Spleen (tissue), 11 donors: ENCODE data around the gene SEMA4C. TPM values are rescaled to one million over a fixed set of nuclear protein-coding genes. Genes with fewer than 3 reads are reported as not detected.
A peak's percentile ranks its signal among the peaks of the same experiment; 100 is the strongest.

ENCODE experiments used
- DNase-seq: peaks from one replicate; pipeline ENCODE4 v3.0.0-alpha.2; 2020
- H3K27ac ChIP-seq, 8 donors: fragments of 200-600 bp; sonication (generic) in 7 of 8; 1 replicate in 4 of 8; 2 replicates in 4 of 8; pipeline versions ENCODE4 v1.5.0 to v1.8.0; 2016 to 2021; ENCODE audit warnings: inconsistent platforms in 4 of 8, mild to moderate bottlenecking in 4 of 8, moderate library complexity in 1 of 8
- H3K27me3 ChIP-seq, 7 donors: fragments of 200-600 bp; sonication (generic) in 6 of 7; replicated peaks in 1 of 7; 1 replicate in 4 of 7; 2 replicates in 3 of 7; pipeline versions ENCODE4 v1.5.0 to v1.8.0; 2016 to 2021; ENCODE audit warnings: inconsistent platforms in 3 of 7, mild to moderate bottlenecking in 1 of 7
- H3K36me3 ChIP-seq, 6 donors: fragments of 200-600 bp; sonication (generic) in 5 of 6; 1 replicate in 4 of 6; 2 replicates in 2 of 6; pipeline versions ENCODE4 v1.5.0 to v1.8.0; 2016 to 2021; ENCODE audit warnings: inconsistent platforms in 2 of 6
- H3K4me1 ChIP-seq, 6 donors: fragments of 200-600 bp; sonication (generic) in 5 of 6; 1 replicate in 3 of 6; 2 replicates in 3 of 6; pipeline versions ENCODE4 v1.5.0 to v1.8.0; 2016 to 2021; ENCODE audit warnings: inconsistent platforms in 3 of 6
- H3K4me3 ChIP-seq, 8 donors: fragments of 200-600 bp; sonication (generic) in 7 of 8; 1 replicate in 4 of 8; 2 replicates in 4 of 8; pipeline versions ENCODE4 v1.5.0 to v1.8.0; 2016 to 2021; ENCODE audit warnings: inconsistent platforms in 4 of 8, mild to moderate bottlenecking in 4 of 8, moderate library complexity in 2 of 8
- H3K9me3 ChIP-seq, 8 donors: fragments of 200-600 bp; sonication (generic) in 7 of 8; 1 replicate in 4 of 8; 2 replicates in 4 of 8; pipeline versions ENCODE4 v1.5.0 to v1.8.0; 2016 to 2021; ENCODE audit warnings: inconsistent platforms in 4 of 8
- POLR2A ChIP-seq, 3 donors: fragments of 450-650 bp; IDR thresholded peaks; one replicate each; pipeline ENCODE4 v1.5.1; 2017; ENCODE audit warnings: antibody characterized with exemption in 3 of 3, mild to moderate bottlenecking in 1 of 3
- POLR2AphosphoS5 ChIP-seq, 3 donors: sonication (generic); formaldehyde crosslinking; IDR thresholded peaks; one replicate each; pipeline ENCODE4 v1.5.1; 2017; ENCODE audit warnings: antibody characterized with exemption in 3 of 3
- WGBS, 5 donors: extraction: QIAGEN DNeasy Blood & Tissue Kit in 3 of 5; methylation state at CpG; one replicate each; pipeline versions ENCODE4 v1.1.5 to v1.1.7; 2013 to 2018; 5-methylcytosine and 5-hydroxymethylcytosine counted together
- intact Hi-C: fragments of 100-400 bp; cut with DNase I; formaldehyde crosslinking; loops from one replicate; pipeline ENCODE4 v1.15.0; 2023; ENCODE audit warnings: low total_unique reads
- polyA plus RNA-seq, 3 donors: library from polyadenylated mRNA; stranded (reverse); fragments of 200-250 nt; gene quantifications; one replicate each; pipeline ENCODE4 v1.2.1, GENCODE V29; 2013
- total RNA-seq, 7 donors: library from RNA; depleted of rRNA in 3 of 7; stranded (reverse); fragments of >200 nt in 3 of 7; fragmentation: NEBNext Ultra II Directional in 4 of 7; extraction: Animal tissue kit (Norgen Biotek cat#: 25700) in 4 of 7; gene quantifications; one replicate each; pipeline versions ENCODE4 v1.1.0 to v1.2.1, GENCODE V29; 2016 to 2021
- TF ChIP-seq, protein P1 (sequence below), 11 experiments: fragments of 200-600 bp in 7 of 11; fragments of 450-650 bp in 4 of 11; sonication (generic) in 4 of 11; IDR thresholded peaks in 8 of 11; conservative IDR thresholded peaks in 3 of 11; 1 replicate in 7 of 11; 2 replicates in 4 of 11; pipeline versions ENCODE4 v1.4.0 to v1.8.0; 2016 to 2021; ENCODE audit warnings: antibody characterized with exemption in 11 of 11, inconsistent platforms in 4 of 11, mild to moderate bottlenecking in 1 of 11
- donor health status: healthy with polysubstance abuse.
- donor health status: DM: no; HTN: no; CAD: no; lungs with moderate emphysema.
- donor health status: DM: no; HTN: no; CAD: no.
- donor health status: Bipolar disorder and iron deficiency.
- donor health status: healthy.
- donor health status: DM: no; HTN: no; CAD: no.
- donor health status: DM: yes; HTN: yes; CAD: no.

The SEMA4C gene
- total and polyA plus RNA-seq, 10 donors = 6.1 to 205 (median 68.1) TPM

DNA sequence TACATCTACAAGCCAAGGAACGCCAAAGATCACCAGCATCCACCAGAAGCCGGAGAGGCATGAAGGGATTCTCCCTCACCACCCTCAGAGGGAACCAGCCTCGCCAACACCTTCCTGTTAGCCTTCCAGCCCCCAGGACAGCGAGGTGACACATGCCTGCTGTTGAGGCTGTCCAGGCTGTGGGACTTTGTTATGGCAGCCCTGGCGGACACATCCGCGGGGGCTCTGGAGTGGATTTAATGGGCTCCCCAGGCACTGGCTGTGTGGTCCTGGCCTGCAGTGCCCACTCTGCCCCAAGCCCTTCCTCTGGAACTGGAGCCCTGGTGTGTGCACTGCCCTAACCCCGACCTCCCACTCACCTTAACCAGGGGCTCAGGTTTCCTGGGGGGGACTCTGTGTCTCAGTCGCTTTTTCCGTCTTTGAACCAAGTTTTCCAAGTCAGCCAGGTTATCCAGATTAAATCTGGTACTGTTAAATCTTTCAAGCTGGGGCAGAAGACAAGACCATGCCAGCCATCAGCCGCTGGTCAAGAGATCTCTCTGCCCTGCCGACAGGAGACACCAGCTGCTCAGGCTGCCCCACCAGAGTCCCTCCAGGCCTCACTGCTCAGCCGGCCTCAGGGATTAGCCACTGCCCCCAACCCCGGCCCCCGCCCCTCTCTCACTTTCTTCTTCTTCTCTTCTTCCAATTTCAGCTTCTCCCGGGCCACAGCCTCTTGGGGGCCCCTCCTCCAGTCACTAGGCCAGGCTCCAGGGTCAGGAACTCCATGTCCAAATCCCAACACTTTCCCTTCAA, 28.0 kb downstream of the SEMA4C start:
- no peaks in the 10 kb centered on the region for H3K27me3 ChIP-seq
- H3K36me3 ChIP-seq = peaks cover 0 to 71% (median 10%) of the 10 kb centered on the region in 6 donors
- no peaks in the 10 kb centered on the region for H3K9me3 ChIP-seq
- DNase-seq = no peak
- no peak overlapping the region for H3K4me3 ChIP-seq
- TF ChIP-seq POLR2AphosphoS5 (IDR thresholded peaks at IDR 0.05) = peak in 2 of 3 donors; percentile 29 to 61
- TF ChIP-seq, protein P1, sequence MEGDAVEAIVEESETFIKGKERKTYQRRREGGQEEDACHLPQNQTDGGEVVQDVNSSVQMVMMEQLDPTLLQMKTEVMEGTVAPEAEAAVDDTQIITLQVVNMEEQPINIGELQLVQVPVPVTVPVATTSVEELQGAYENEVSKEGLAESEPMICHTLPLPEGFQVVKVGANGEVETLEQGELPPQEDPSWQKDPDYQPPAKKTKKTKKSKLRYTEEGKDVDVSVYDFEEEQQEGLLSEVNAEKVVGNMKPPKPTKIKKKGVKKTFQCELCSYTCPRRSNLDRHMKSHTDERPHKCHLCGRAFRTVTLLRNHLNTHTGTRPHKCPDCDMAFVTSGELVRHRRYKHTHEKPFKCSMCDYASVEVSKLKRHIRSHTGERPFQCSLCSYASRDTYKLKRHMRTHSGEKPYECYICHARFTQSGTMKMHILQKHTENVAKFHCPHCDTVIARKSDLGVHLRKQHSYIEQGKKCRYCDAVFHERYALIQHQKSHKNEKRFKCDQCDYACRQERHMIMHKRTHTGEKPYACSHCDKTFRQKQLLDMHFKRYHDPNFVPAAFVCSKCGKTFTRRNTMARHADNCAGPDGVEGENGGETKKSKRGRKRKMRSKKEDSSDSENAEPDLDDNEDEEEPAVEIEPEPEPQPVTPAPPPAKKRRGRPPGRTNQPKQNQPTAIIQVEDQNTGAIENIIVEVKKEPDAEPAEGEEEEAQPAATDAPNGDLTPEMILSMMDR (IDR thresholded peaks at IDR 0.05 in 8 of 11, conservative IDR thresholded peaks at IDR 0.05 in 3 of 11) = no peak
- H3K27ac ChIP-seq = no peak overlapping the region
- 89 to 93% (median 90%) methylated on average over 11 to 16 of the region's 16 CpGs for WGBS, 5 donors
- peaks cover 7 to 24% (median 19%) of the 10 kb centered on the region in 6 donors for H3K4me1 ChIP-seq
- intact Hi-C loops = no loop called here

GRCh38 chr2:96839875-96840850, 29.7 kb downstream of the SEMA4C start:
- Histone ChIP-seq H3K9me3 (no peaks in the 10 kb centered on the region), H3K4me1 (peaks cover 7 to 24% (median 19%) of the 10 kb centered on the region in 6 donors), H3K4me3 (peak overlapping the region in 4 of 8 donors; percentile 26 to 66 (median 33)), H3K27me3 (no peaks in the 10 kb centered on the region), H3K36me3 (peaks cover 0 to 64% (median 3%) of the 10 kb centered on the region in 6 donors), H3K27ac (peak overlapping the region in 5 of 8 donors; percentile 33 to 74 (median 52))
- intact Hi-C loops = no loop called here
- peak in 2 of 3 donors; percentile 7 to 53 for TF ChIP-seq POLR2AphosphoS5 (IDR thresholded peaks at IDR 0.05)
- TF ChIP-seq, protein P1 (IDR thresholded peaks at IDR 0.05 in 8 of 11, conservative IDR thresholded peaks at IDR 0.05 in 3 of 11) = no peak
- DNase-seq = no peak
- WGBS, 5 donors = 87 to 92% (median 90%) methylated on average over 37 of the region's 37 CpGs

- DNase-seq = peak; percentile 96
- Histone ChIP-seq H3K4me3 (peak overlapping the region in 7 of 8 donors; percentile 20 to 66 (median 30)), H3K9me3 (no peaks in the 10 kb centered on the region), H3K27me3 (no peaks in the 10 kb centered on the region), H3K27ac (peak overlapping the region in 5 of 8 donors; percentile 33 to 74 (median 52)), H3K4me1 (peaks cover 7 to 24% (median 19%) of the 10 kb centered on the region in 6 donors), H3K36me3 (peaks cover 0 to 67% (median 6%) of the 10 kb centered on the region in 6 donors)
- TF ChIP-seq, protein P1 (IDR thresholded peaks at IDR 0.05 in 8 of 11, conservative IDR thresholded peaks at IDR 0.05 in 3 of 11) = no peak
- TF ChIP-seq POLR2A (IDR thresholded peaks at IDR 0.05) (no peak), POLR2AphosphoS5 (IDR thresholded peaks at IDR 0.05) (peak; percentile 71 to 86 (median 80))
- 9 to 19% (median 18%) methylated on average over 18 to 42 of the region's 42 CpGs for WGBS, 5 donors
- intact Hi-C loops = no loop called here
These were observed 30.5 kb downstream of the SEMA4C start for GRCh38 chr2:96839293-96839874.
